Fibroblast of the aortic adventitia (primary cell): Measurements from ENCODE around the gene RCL1. TPM values are rescaled to one million over a fixed set of nuclear protein-coding genes. Genes with fewer than 3 reads are reported as not detected.

Experiments used
- DNase-seq: peaks from one replicate; pipeline ENCODE4 v3.0.0-alpha.2; 2010; ENCODE audit warnings: low read depth
- H3K4me3 ChIP-seq: 2 replicates; pipeline ENCODE4 v1.5.1; 2011; ENCODE audit warnings: low read depth, mild to moderate bottlenecking, control low read depth, low read length, moderate library complexity
- CTCF ChIP-seq: IDR thresholded peaks from 2 replicates; pipeline ENCODE4 v1.5.1; 2011; ENCODE audit warnings: mild to moderate bottlenecking, low read length, control low read depth, inconsistent platforms; ENCODE audit not compliant: insufficient read depth
- total RNA-seq: library from RNA; depleted of rRNA; stranded (reverse); fragments of >200 nt; gene quantifications from 2 replicates; pipeline ENCODE4 v1.2.3, GENCODE V29; 2012; ENCODE audit warnings: low replicate concordance

RCL1 gene
- total RNA-seq, 1 donor, result 13.4 TPM

GRCh38 chr9:4832786-4833579, 40.2 kb downstream of the RCL1 start:
- no peak for TF ChIP-seq CTCF
- H3K4me3 ChIP-seq, result no peak overlapping the region

GRCh38 chr9:4833781-4834560, 41.2 kb downstream of the RCL1 start:
- DNase-seq, result peak; percentile 49
- no peak for TF ChIP-seq CTCF
- H3K4me3 ChIP-seq, result no peak overlapping the region

More at GRCh38 chr9:4832786-4833579, 40.2 kb downstream of the RCL1 start:
- DNase-seq, result peak; percentile 95

- TF ChIP-seq CTCF, result no peak
- no peak for DNase-seq
Measured at GRCh38 chr9:4836676-4837075, 43.9 kb downstream of the RCL1 start.

GRCh38 chr9:4837261-4838188, 44.8 kb downstream of the RCL1 start:
- TF ChIP-seq CTCF, result no peak
- no peak overlapping the region for H3K4me3 ChIP-seq
- peak; percentile 91 for DNase-seq

More at GRCh38 chr9:4836676-4837075, 43.9 kb downstream of the RCL1 start:
- H3K4me3 ChIP-seq, result no peak overlapping the region

GRCh38 chr9:4838189-4838546, 45.4 kb downstream of the RCL1 start:
- H3K4me3 ChIP-seq, result no peak overlapping the region
- no peak for TF ChIP-seq CTCF
- no peak for DNase-seq

GRCh38 chr9:4839470-4839912, 46.7 kb downstream of the RCL1 start:
- no peak for TF ChIP-seq CTCF
- no peak for DNase-seq
- no peak overlapping the region for H3K4me3 ChIP-seq
